Mesenchymal stem cell (in vitro differentiated cells and primary cell): Measurements from ENCODE around the gene UBIAD1.

Experiments used
- DNase-seq: peaks from one replicate; pipeline ENCODE4 v3.0.0-alpha.2; 2013
- H2AFZ ChIP-seq: one replicate; pipeline ENCODE4 v1.6.1; 2013; ENCODE audit warnings: low read depth, mild to moderate bottlenecking, control low read depth, inconsistent platforms, low read length, moderate library complexity
- H2AK5ac ChIP-seq: 2 replicates; pipeline ENCODE4 v1.6.1; 2013; ENCODE audit warnings: low read length, moderate library complexity, mild to moderate bottlenecking, inconsistent platforms; ENCODE audit not compliant: severe bottlenecking
- H2BK120ac ChIP-seq: one replicate; pipeline ENCODE4 v1.6.1; 2013; ENCODE audit warnings: low read depth, mild to moderate bottlenecking, inconsistent platforms, low read length, moderate library complexity
- H2BK12ac ChIP-seq, 2 experiments: one replicate each; pipeline ENCODE4 v1.6.1; 2013; ENCODE audit warnings: inconsistent platforms in 2 of 2, low read length in 2 of 2, mild to moderate bottlenecking in 2 of 2, moderate library complexity in 2 of 2, control low read depth in 1 of 2
- H2BK15ac ChIP-seq: one replicate; pipeline ENCODE4 v1.6.1; 2013; ENCODE audit warnings: mild to moderate bottlenecking, low read depth, inconsistent platforms; ENCODE audit not compliant: poor library complexity, severe bottlenecking
- H2BK5ac ChIP-seq: 2 replicates; pipeline ENCODE4 v1.6.1; 2013; ENCODE audit warnings: low read depth, mild to moderate bottlenecking, low read length, control low read depth, inconsistent platforms; ENCODE audit not compliant: poor library complexity, severe bottlenecking
- H3K14ac ChIP-seq, 2 experiments: one replicate each; pipeline ENCODE4 v1.6.1; 2013; ENCODE audit warnings: inconsistent platforms in 2 of 2, low read length in 2 of 2, control low read depth in 1 of 2, mild to moderate bottlenecking in 1 of 2, moderate library complexity in 1 of 2
- H3K18ac ChIP-seq, 2 experiments: one replicate each; pipeline ENCODE4 v1.6.1; 2013; ENCODE audit warnings: inconsistent platforms in 2 of 2, low read length in 2 of 2, control low read depth in 1 of 2, low read depth in 1 of 2, mild to moderate bottlenecking in 1 of 2
- H3K23ac ChIP-seq, 2 experiments: one replicate each; pipeline ENCODE4 v1.6.1; 2013; ENCODE audit warnings: inconsistent platforms in 2 of 2, low read length in 2 of 2, mild to moderate bottlenecking in 2 of 2, moderate library complexity in 2 of 2, control low read depth in 1 of 2
- H3K27ac ChIP-seq: 2 replicates; pipeline ENCODE4 v1.5.1; 2013; ENCODE audit warnings: mild to moderate bottlenecking, moderate library complexity, low read length, control low read depth, inconsistent platforms; ENCODE audit not compliant: poor library complexity, severe bottlenecking
- H3K27me3 ChIP-seq, 2 experiments: 2 replicates each; pipeline versions ENCODE4 v1.6.1 to v1.7.0; 2013; ENCODE audit warnings: low read length in 2 of 2, mild to moderate bottlenecking in 2 of 2, moderate library complexity in 2 of 2, control low read depth in 1 of 2, inconsistent platforms in 1 of 2; ENCODE audit not compliant: control insufficient read depth in 1 of 2, insufficient read depth in 1 of 2
- H3K36me3 ChIP-seq, 2 experiments: 2 replicates each; pipeline versions ENCODE4 v1.6.1 to v1.7.0; 2013; ENCODE audit warnings: low read length in 2 of 2, control low read depth in 1 of 2, inconsistent platforms in 1 of 2, low read depth in 1 of 2, mild to moderate bottlenecking in 1 of 2; ENCODE audit not compliant: insufficient read depth in 2 of 2, control insufficient read depth in 1 of 2
- H3K4ac ChIP-seq, 2 experiments: one replicate each; pipeline ENCODE4 v1.6.1; 2013; ENCODE audit warnings: inconsistent platforms in 2 of 2, low read length in 2 of 2, mild to moderate bottlenecking in 2 of 2, moderate library complexity in 2 of 2, control low read depth in 1 of 2, low read depth in 1 of 2
- H3K4me1 ChIP-seq: 2 replicates; pipeline ENCODE4 v1.6.1; 2013; ENCODE audit warnings: low read depth, low read length, control low read depth; ENCODE audit not compliant: control insufficient read depth, insufficient read depth
- H3K4me2 ChIP-seq: 2 replicates; pipeline ENCODE4 v1.6.1; 2013; ENCODE audit warnings: low read length, mild to moderate bottlenecking, inconsistent platforms; ENCODE audit not compliant: poor library complexity, severe bottlenecking
- H3K4me3 ChIP-seq, 2 experiments: 2 replicates each; pipeline versions ENCODE4 v1.5.1 to v1.7.0; 2013; ENCODE audit warnings: low read length in 2 of 2, mild to moderate bottlenecking in 2 of 2, control low read depth in 1 of 2, low read depth in 1 of 2; ENCODE audit not compliant: insufficient read depth in 1 of 2
- H3K79me1 ChIP-seq: replicated peaks from 2 replicates; pipeline ENCODE4 v1.6.1; 2013; ENCODE audit warnings: mild to moderate bottlenecking, control low read depth, low read length, inconsistent platforms; ENCODE audit not compliant: poor library complexity, severe bottlenecking
- H3K9ac ChIP-seq: 2 replicates; pipeline ENCODE4 v1.7.0; 2013; ENCODE audit warnings: mild to moderate bottlenecking, low read length, moderate library complexity
- H3K9me3 ChIP-seq: 2 replicates; pipeline ENCODE4 v1.7.0; 2013; ENCODE audit warnings: mild to moderate bottlenecking, low read length; ENCODE audit not compliant: control insufficient read depth
- H4K8ac ChIP-seq: one replicate; pipeline ENCODE4 v1.6.1; 2013; ENCODE audit warnings: inconsistent platforms, mild to moderate bottlenecking, low read length, moderate library complexity
- H4K91ac ChIP-seq: one replicate; pipeline ENCODE4 v1.6.1; 2013; ENCODE audit warnings: mild to moderate bottlenecking, low read length, inconsistent platforms
- WGBS: methylation state at CpG from one replicate; pipeline ENCODE4 v1.1.7; 2013; ENCODE audit warnings: mixed read lengths; 5-methylcytosine and 5-hydroxymethylcytosine counted together

UBIAD1 gene

GRCh38 chr1:11256299-11256698, 16.7 kb upstream of the UBIAD1 start:
- H3K23ac ChIP-seq: no peak overlapping the region
- H3K27me3 ChIP-seq: no peaks in the 10 kb centered on the region
- H3K18ac ChIP-seq: no peak overlapping the region
- H2AK5ac ChIP-seq: no peak overlapping the region
- no peak overlapping the region for H3K14ac ChIP-seq
- peaks cover 2% of the 10 kb centered on the region for H3K4me1 ChIP-seq
- peaks cover 57 to 81% of the 10 kb centered on the region in 2 experiments for H3K36me3 ChIP-seq
- no peak overlapping the region for H2BK12ac ChIP-seq
- H3K4ac ChIP-seq: no peak overlapping the region
- no peak overlapping the region for H2AFZ ChIP-seq
- no peak overlapping the region for H3K9ac ChIP-seq
- H4K91ac ChIP-seq: no peak overlapping the region
- no peak overlapping the region for H4K8ac ChIP-seq
- H2BK120ac ChIP-seq: no peak overlapping the region
- H3K9me3 ChIP-seq: no peaks in the 10 kb centered on the region
- no peak overlapping the region for H2BK5ac ChIP-seq
- H3K4me3 ChIP-seq: no peak overlapping the region
- no peak for DNase-seq
- H3K27ac ChIP-seq: no peak overlapping the region
- H2BK15ac ChIP-seq: no peak overlapping the region
- no peak overlapping the region for H3K4me2 ChIP-seq
- WGBS: 100% methylated on average over 1 of the region's 1 CpG
- peaks cover 29% of the 10 kb centered on the region for H3K79me1 ChIP-seq

GRCh38 chr1:11262171-11263049, 10.6 kb upstream of the UBIAD1 start, which contains the start of gene MTOR:
MTOR (minus strand) TSS chr1:11262551; CDS start chr1:11259409, 3,142 bp downstream.
- under 1% methylated on average over 56 of the region's 60 CpGs for WGBS

DNA sequence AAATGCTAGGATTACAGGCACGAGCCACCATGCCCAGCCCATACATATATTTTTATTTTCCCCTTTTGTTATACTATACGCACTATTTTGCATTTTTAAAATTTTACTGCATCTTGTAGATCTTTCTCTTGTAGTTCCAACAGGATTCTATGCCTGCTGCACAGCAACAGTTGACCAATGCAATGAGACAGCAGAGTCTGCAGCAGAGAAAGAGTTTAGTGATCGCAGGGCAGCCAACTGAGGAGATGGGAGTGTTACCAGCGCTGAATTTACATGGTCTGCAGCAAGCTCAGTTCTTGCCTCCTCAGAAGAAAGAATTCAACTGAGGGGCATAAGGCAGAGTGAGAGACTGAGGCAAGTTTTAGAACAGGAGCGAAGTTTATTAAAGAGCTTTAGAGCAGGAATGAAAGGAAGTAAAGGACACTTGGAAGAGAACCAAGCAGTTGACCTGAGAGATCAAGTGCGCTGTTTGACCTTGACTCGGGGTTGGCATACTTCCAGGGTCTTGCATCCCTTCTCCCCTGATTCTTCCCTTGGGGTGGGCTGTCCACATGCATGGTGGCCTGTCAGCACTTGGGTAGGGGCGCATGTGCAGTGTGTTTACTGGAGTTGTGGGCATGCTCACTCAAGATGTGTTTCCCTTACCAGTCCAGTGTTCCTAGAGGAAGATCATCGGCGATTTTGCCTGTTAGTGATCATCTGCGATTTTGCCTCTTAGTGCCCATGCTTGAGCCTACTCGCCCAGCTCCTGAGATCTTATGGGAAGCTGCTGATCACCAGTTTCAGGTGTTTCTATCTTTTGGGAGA, 6.5 kb upstream of the UBIAD1 start:
- Histone ChIP-seq H3K18ac (no peak overlapping the region), H3K79me1 (peaks cover 2% of the 10 kb centered on the region), H2BK120ac (no peak overlapping the region), H3K23ac (no peak overlapping the region), H3K27me3 (no peaks in the 10 kb centered on the region), H3K9ac (no peak overlapping the region), H2AFZ (no peak overlapping the region), H4K91ac (no peak overlapping the region), H2BK5ac (no peak overlapping the region), H2BK12ac (no peak overlapping the region), H4K8ac (no peak overlapping the region), H3K36me3 (no peaks in the 10 kb centered on the region), H2BK15ac (no peak overlapping the region), H3K27ac (no peak overlapping the region), H3K4me3 (no peak overlapping the region), H2AK5ac (no peak overlapping the region), H3K4me1 (peaks cover 5% of the 10 kb centered on the region), H3K9me3 (no peaks in the 10 kb centered on the region), H3K4ac (no peak overlapping the region), H3K14ac (no peak overlapping the region), H3K4me2 (no peak overlapping the region)
- no peak for DNase-seq
- WGBS: 92% methylated on average over 12 of the region's 12 CpGs

More at GRCh38 chr1:11262171-11263049, 10.6 kb upstream of the UBIAD1 start, which contains the start of gene MTOR:
- Histone ChIP-seq H3K4me3 (peak within 1 kb of the TSS; percentile 99 to 100), H2BK12ac (peak within 1 kb of the TSS in 1 of 2 experiments; percentile 84), H2BK5ac (peak within 1 kb of the TSS; percentile 79), H3K27ac (peak within 1 kb of the TSS; percentile 80), H2BK15ac (peak within 1 kb of the TSS; percentile 23), H2BK120ac (peak within 1 kb of the TSS; percentile 77), H3K36me3 (peaks cover 14 to 24% of the 10 kb centered on the region in 2 experiments), H3K4me2 (peak within 1 kb of the TSS; percentile 99), H3K9ac (peak within 1 kb of the TSS; percentile 95), H3K18ac (peak within 1 kb of the TSS; percentile 91 to 98), H2AK5ac (no peak within 1 kb of the TSS), H3K4ac (peak within 1 kb of the TSS; percentile 95 to 99), H3K27me3 (no peaks in the 10 kb centered on the region), H4K91ac (peak within 1 kb of the TSS; percentile 93), H3K4me1 (peaks cover 7% of the 10 kb centered on the region), H3K9me3 (no peaks in the 10 kb centered on the region), H2AFZ (peak within 1 kb of the TSS; percentile 99), H4K8ac (peak within 1 kb of the TSS; percentile 97), H3K23ac (peak within 1 kb of the TSS in 1 of 2 experiments; percentile 89), H3K79me1 (peaks cover 13% of the 10 kb centered on the region), H3K14ac (peak within 1 kb of the TSS in 1 of 2 experiments; percentile 98)
- peak; percentile 100 for DNase-seq
